ENCODE data around the gene LGALS14. TPM values are rescaled to one million over a fixed set of nuclear protein-coding genes. Genes with fewer than 3 reads are reported as not detected.

The LGALS14 gene
- total and polyA plus RNA-seq, 2 of the 8 experiments (the other 6 are each of a cell fraction or from before 2014, with no cell fraction given) = 0.50 to 0.77 TPM

GRCh38 chr19:39754971-39755370 is 50.7 kb downstream of the LGALS14 start:
- no peaks in the 10 kb centered on the region for H3K79me2 ChIP-seq (ENCODE audit: control insufficient read depth in 1 of 2, insufficient read depth in 2 of 2, low read length in 2 of 2)
- H3K9me3 ChIP-seq (ENCODE audit: insufficient read depth in 2 of 2, low read depth in 1 of 2, low read length in 1 of 2) = no peaks in the 10 kb centered on the region
- no peaks in the 10 kb centered on the region for H3K23me2 ChIP-seq (ENCODE audit: low read depth, low read length)
- FAIRE-seq (no peak), DNase-seq (ENCODE audit: low read depth in 1 of 2, low spot score in 2 of 2) (no peak)
- no peak overlapping the region for H3K23ac ChIP-seq (ENCODE audit: insufficient read length)
- no peak overlapping the region for H2BK20ac ChIP-seq (ENCODE audit: low read length)
- H4K8ac ChIP-seq (ENCODE audit: extremely low read depth, insufficient read depth, low read length) = no peak overlapping the region
- H3K18ac ChIP-seq (ENCODE audit: extremely low read depth, low read length) = no peak overlapping the region
- CTCF ChIA-PET (ENCODE audit: partially characterized antibody) = interaction anchor here (1.1 to 1.7 kb wide), 3 partner anchors 10 to 19 kb away, joined by 3 to 4 read pairs (median 3); no protein-coding TSS in a partner anchor
- H3K27ac ChIP-seq (ENCODE audit: low read depth, low read length) = no peak overlapping the region
- no peak overlapping the region for H3K4ac ChIP-seq (replicated peaks; ENCODE audit: insufficient read length, low read depth, low read length)
- no peak overlapping the region for H2BK15ac ChIP-seq (ENCODE audit: low read length)
- H2BK5ac ChIP-seq (ENCODE audit: low read depth, low read length) = no peak overlapping the region
- no peak overlapping the region for H4K91ac ChIP-seq (replicated peaks; ENCODE audit: insufficient read length, low read length)
- no peaks in the 10 kb centered on the region for H3K4me1 ChIP-seq (replicated peaks in 1 of 4; ENCODE audit: control insufficient read depth in 3 of 4, insufficient read depth in 4 of 4, low read length in 3 of 4)
- H2BK120ac ChIP-seq (replicated peaks; ENCODE audit: low read depth, low read length) = no peak overlapping the region
- TF ChIP-seq SP4 (IDR thresholded peaks at IDR 0.05; ENCODE audit: low read length) = no peak
- TF ChIP-seq ZNF274 (IDR thresholded peaks at IDR 0.05; ENCODE audit: borderline replicate concordance, extremely low read depth, low read length) = no peak
- TF ChIP-seq BRCA1 (IDR thresholded peaks at IDR 0.05; ENCODE audit: low read depth, low read length) = no peak
- TF ChIP-seq CBX5 (IDR thresholded peaks at IDR 0.05; ENCODE audit: low read depth, low read length) = no peak
- TF ChIP-seq RAD21 (IDR thresholded peaks at IDR 0.05 in 1 of 2, conservative IDR thresholded peaks at IDR 0.05 in 1 of 2; ENCODE audit: low read depth in 2 of 2, low read length in 2 of 2) = no peak
- H3K79me1 ChIP-seq (ENCODE audit: low read depth, low read length) = no peaks in the 10 kb centered on the region
- no peak overlapping the region for H3K9ac ChIP-seq (replicated peaks in 1 of 4; ENCODE audit: extremely low read depth in 1 of 4, low read depth in 3 of 4, low read length in 3 of 4)
- H2AFZ ChIP-seq (ENCODE audit: low read length) = 0 out of 2 replicates have a peak overlapping the region, but pooled peaks have one; percentile 2
- H3K14ac ChIP-seq (ENCODE audit: insufficient read length) = no peak overlapping the region
- no peak overlapping the region for H3K4me2 ChIP-seq (ENCODE audit: insufficient read depth in 1 of 2, low read depth in 2 of 2, low read length in 2 of 2)
- no peak overlapping the region for H3K4me3 ChIP-seq (ENCODE audit: extremely low read depth in 1 of 4, insufficient read depth in 2 of 4, low read depth in 3 of 4, low read length in 4 of 4)
- 0 out of 7 replicates have a peak, but pooled peaks cover 0 to 2% (median 0%) of the 10 kb centered on the region in 4 experiments for H3K27me3 ChIP-seq (replicated peaks in 1 of 4; ENCODE audit: control insufficient read depth in 3 of 4, extremely low read depth in 1 of 4, insufficient read depth in 3 of 4, low read length in 3 of 4)
- no peak overlapping the region for H4K5ac ChIP-seq (ENCODE audit: insufficient read length, low read depth, low read length)
- no peaks in the 10 kb centered on the region for H3K36me3 ChIP-seq (ENCODE audit: control insufficient read depth in 2 of 4, insufficient read depth in 4 of 4, low read length in 3 of 4)
- H4K20me1 ChIP-seq (replicated peaks in 1 of 2; ENCODE audit: control insufficient read depth in 1 of 2, insufficient read depth in 2 of 2, low read length in 2 of 2) = no peaks in the 10 kb centered on the region
- no peak overlapping the region for H2BK12ac ChIP-seq (ENCODE audit: low read depth, low read length)
- POLR2A ChIA-PET (ENCODE audit: partially characterized antibody) = interaction anchor here (0.6 kb wide), 1 partner anchor 13 kb away, joined by 3 read pairs; no protein-coding TSS in a partner anchor
- H2AK5ac ChIP-seq (ENCODE audit: low read depth, low read length) = no peak overlapping the region
- H3K56ac ChIP-seq (replicated peaks; ENCODE audit: insufficient read length, low read depth, low read length) = no peak overlapping the region
- 81% methylated on average over 3 of the region's 3 CpGs; no CpG with 5 or more reads in 1 of the 2 experiments for WGBS, 2 experiments (ENCODE audit: extremely low coverage in 1 of 2, insufficient coverage in 1 of 2, insufficient read length in 1 of 2, insufficient replicate concordance in 2 of 2, low coverage in 1 of 2, low lambda C conversion rate in 2 of 2, missing lambda C conversion rate in 1 of 2)

All from H1 (cell line).